ENCODE results near the gene POLR3K. TPM values are rescaled to one million over a fixed set of nuclear protein-coding genes. Genes with fewer than 3 reads are reported as not detected.

Gene POLR3K
- total RNA-seq, result 2.7 TPM in 2 replicates

GRCh38 chr16:53346-54236 lies at the start of gene POLR3K, which contains the start of gene SNRNP25:
TSS of gene POLR3K (minus strand) at chr16:53608. CDS start at chr16:53586, 22 bp downstream.
TSS of gene SNRNP25 (plus strand) at chr16:53828. CDS start at chr16:54017, 189 bp downstream.

DNA sequence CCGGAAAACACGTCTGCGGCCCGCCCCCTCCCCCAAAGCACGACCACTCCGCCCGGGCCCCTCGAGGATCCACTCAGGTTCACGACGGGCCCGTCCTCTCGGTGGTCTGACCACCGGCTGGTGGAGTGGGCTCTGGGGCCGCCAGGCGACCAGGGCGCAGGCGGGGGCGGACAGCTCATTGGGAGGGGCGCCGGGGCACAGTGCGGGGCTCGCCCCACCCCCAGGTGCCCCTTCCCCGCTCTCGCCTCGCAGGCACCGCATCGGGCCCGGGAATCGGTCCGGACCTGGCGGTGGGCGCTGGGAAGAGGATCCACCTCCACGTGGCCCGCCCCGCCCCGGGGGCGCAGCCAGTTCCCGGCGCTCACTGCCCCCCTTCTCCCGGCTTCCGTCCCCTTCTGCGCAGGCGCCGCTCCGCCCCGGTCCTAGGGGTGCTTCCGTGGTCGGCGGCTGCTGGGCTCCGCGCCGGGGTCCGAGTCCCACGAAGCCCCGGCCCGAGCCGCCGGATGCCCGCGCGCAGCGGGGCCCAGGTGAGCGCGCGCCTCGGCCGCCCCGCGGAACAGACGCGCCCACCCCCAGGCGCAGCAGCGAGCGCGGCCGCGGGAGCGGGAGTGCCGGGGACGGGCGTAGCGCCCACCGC lies 24.5 kb upstream of the POLR3K start, which contains the start of gene MPG:
TSS of gene MPG (plus strand) at position 419 of the 637 bp plus-strand sequence. CDS start at position 504, 85 bp downstream.

GRCh38 chr16:72561-73548 lies 19.4 kb upstream of the POLR3K start, which contains the start of gene RHBDF1:
TSS of gene RHBDF1 (minus strand) at chr16:72631. CDS start at chr16:65015, 7,616 bp downstream.

Other genes starting within 250 kb of the POLR3K start
- 38.6 and 42.2 TPM in 2 replicates for gene SNRNP25, start 220 bp upstream of the POLR3K start, total RNA-seq
- 32.3 and 46.5 TPM in 2 replicates for gene RHBDF1, start 19.0 kb upstream of the POLR3K start, total RNA-seq
- 125 and 225 TPM in 2 replicates for gene MPG, start 24.6 kb upstream of the POLR3K start, total RNA-seq
- gene NPRL3, start 85.1 kb upstream of the POLR3K start, total RNA-seq, result 6.5 and 11.0 TPM in 2 replicates
- gene HBZ, start 99.0 kb upstream of the POLR3K start, total RNA-seq, result not detected in 2 replicates
- gene HBM, start 112.4 kb upstream of the POLR3K start, total RNA-seq, result not detected in 2 replicates
- gene HBA2, start 119.3 kb upstream of the POLR3K start, total RNA-seq, result not detected in 2 replicates
- gene HBA1, start 123.1 kb upstream of the POLR3K start, total RNA-seq, result not detected in 2 replicates
- gene HBQ1, start 126.9 kb upstream of the POLR3K start, total RNA-seq, result not detected in 2 replicates
- 23.3 and 28.8 TPM in 2 replicates for gene LUC7L, start 175.8 kb upstream of the POLR3K start, total RNA-seq
- gene FAM234A, start 181.2 kb upstream of the POLR3K start, total RNA-seq, result 31.5 and 39.1 TPM in 2 replicates
- gene RGS11, start 222.3 kb upstream of the POLR3K start, total RNA-seq, result 1.4 and 7.2 TPM in 2 replicates
- gene ARHGDIG, start 227.0 kb upstream of the POLR3K start, total RNA-seq, result 0.77 and 0.79 TPM in 2 replicates
- under 0.01 and 0.17 TPM in 2 replicates for gene PDIA2, start 229.6 kb upstream of the POLR3K start, total RNA-seq